ENCODE data around the gene BRICD5. TPM values are rescaled to one million over a fixed set of nuclear protein-coding genes. Genes with fewer than 3 reads are reported as not detected.

The BRICD5 gene
- total RNA-seq, 1 donor from 2014 or later, result 0.53 TPM

DNA sequence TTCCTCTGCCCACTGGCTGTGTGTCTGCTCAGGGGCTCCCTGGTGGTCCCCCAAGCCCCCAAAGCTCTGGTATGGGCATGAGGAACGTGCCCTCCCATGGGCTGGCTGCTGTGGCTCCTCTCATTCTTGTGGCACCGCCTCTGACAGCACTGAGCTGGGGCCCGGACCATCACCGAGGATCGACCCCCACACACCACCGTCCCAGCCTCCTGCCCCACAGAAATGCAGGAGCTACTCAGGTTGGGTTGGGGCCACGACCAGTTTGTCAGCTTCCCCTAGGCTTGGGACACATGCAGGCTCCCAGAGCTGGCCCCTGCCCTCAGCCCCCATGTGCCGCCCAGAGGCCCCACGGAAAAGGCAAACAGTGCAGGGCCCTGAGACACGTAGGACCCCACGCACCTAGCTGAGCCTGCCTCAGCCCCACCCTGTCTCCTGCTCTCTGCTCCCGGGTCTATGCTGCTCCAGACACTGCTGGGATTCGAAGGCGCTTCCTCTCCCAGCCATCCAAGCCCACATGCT lies 11.0 kb downstream of the BRICD5 start:
- FAIRE-seq (no peak), DNase-seq (ENCODE audit: low read depth) (no peak)
- TF ChIP-seq, protein P1, sequence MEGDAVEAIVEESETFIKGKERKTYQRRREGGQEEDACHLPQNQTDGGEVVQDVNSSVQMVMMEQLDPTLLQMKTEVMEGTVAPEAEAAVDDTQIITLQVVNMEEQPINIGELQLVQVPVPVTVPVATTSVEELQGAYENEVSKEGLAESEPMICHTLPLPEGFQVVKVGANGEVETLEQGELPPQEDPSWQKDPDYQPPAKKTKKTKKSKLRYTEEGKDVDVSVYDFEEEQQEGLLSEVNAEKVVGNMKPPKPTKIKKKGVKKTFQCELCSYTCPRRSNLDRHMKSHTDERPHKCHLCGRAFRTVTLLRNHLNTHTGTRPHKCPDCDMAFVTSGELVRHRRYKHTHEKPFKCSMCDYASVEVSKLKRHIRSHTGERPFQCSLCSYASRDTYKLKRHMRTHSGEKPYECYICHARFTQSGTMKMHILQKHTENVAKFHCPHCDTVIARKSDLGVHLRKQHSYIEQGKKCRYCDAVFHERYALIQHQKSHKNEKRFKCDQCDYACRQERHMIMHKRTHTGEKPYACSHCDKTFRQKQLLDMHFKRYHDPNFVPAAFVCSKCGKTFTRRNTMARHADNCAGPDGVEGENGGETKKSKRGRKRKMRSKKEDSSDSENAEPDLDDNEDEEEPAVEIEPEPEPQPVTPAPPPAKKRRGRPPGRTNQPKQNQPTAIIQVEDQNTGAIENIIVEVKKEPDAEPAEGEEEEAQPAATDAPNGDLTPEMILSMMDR (IDR thresholded peaks at IDR 0.05; ENCODE audit: insufficient read depth, low read length, severe bottlenecking), result no peak

DNA sequence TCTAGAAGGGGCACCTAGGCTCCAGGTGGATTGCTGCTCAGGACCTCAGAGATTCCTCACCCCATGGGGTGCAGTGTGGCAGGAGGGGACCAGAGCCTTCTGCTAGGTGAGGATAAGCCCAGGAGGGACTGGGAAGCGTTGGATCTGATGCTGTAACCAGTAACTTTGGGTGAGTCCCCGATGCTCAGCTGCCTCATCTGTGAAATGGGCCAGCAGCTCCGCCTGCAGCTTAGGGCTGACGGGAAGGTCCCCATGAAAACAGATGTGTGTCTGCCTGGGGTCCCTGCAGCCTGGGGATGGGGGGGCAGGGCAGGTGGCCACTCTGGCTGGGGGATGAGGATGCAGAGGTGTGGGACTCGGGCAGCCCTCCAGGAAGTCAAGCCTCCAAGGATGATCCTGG lies 11.6 kb downstream of the BRICD5 start:
- no peaks in the 10 kb centered on the region for H3K36me3 ChIP-seq (ENCODE audit: control insufficient read depth, insufficient read depth, low read length)
- H3K4me3 ChIP-seq (ENCODE audit: low read depth, low read length), result no peak overlapping the region
- TF ChIP-seq, protein P1 (IDR thresholded peaks at IDR 0.05; ENCODE audit: insufficient read depth, low read length, severe bottlenecking), result no peak
- no peak for FAIRE-seq
- no peak for DNase-seq (ENCODE audit: low read depth)
- H3K27me3 ChIP-seq (ENCODE audit: control insufficient read depth, insufficient read depth, low read length), result peaks cover 4% of the 10 kb centered on the region

More for the DNA sequence above, 11.0 kb downstream of the BRICD5 start:
- peaks cover 4% of the 10 kb centered on the region for H3K27me3 ChIP-seq (ENCODE audit: control insufficient read depth, insufficient read depth, low read length)
- no peak overlapping the region for H3K4me3 ChIP-seq (ENCODE audit: low read depth, low read length)
- H3K36me3 ChIP-seq (ENCODE audit: control insufficient read depth, insufficient read depth, low read length), result no peaks in the 10 kb centered on the region

DNA sequence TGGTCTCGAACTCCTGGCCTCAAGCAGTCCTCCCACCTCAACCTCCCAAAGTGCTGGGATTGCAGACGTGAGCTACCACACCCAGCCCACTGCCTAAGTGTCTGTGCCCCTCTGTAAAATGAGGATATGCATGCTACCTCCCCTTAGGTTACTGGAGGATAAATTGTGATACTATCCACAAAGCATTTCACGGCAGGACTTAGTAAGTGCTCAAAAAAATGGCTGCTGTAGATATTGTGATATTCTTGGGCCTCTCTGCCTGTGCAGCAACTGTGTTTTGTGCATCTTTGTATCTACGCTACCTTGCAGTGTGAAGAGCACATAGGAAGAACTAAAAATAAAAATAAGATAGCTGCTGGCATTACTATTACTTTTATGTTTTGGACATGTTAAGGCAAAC lies 12.4 kb downstream of the BRICD5 start:
- FAIRE-seq, result no peak
- DNase-seq (ENCODE audit: low read depth), result no peak
- no peaks in the 10 kb centered on the region for H3K36me3 ChIP-seq (ENCODE audit: control insufficient read depth, insufficient read depth, low read length)
- H3K4me3 ChIP-seq (ENCODE audit: low read depth, low read length), result no peak overlapping the region
- peaks cover 4% of the 10 kb centered on the region for H3K27me3 ChIP-seq (ENCODE audit: control insufficient read depth, insufficient read depth, low read length)
- TF ChIP-seq, protein P1 (IDR thresholded peaks at IDR 0.05; ENCODE audit: insufficient read depth, low read length, severe bottlenecking), result no peak

DNA sequence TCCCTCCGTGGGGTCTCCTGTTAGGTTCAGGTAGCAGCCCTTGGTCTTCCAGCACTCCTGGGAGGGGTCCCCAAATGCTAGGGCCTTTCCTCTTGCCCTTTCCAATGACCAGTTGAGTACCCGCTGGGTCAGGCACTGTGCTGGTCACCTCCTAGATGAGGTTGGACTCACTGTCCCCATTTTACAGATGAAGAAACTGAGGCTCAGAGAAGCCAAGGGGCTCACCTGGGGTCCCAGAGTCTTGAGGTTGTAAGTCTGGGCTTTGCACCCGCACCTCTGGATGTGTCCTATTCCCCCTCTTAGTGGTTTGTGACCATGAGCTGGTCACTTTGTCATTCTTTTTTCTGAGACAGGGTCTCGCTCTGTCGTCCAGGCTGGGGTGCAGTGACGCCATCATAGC lies 12.9 kb downstream of the BRICD5 start:
- TF ChIP-seq, protein P1 (IDR thresholded peaks at IDR 0.05; ENCODE audit: insufficient read depth, low read length, severe bottlenecking), result no peak
- DNase-seq (ENCODE audit: low read depth), result no peak
- Histone ChIP-seq H3K4me3 (ENCODE audit: low read depth, low read length) (no peak overlapping the region), H3K27me3 (ENCODE audit: control insufficient read depth, insufficient read depth, low read length) (peaks cover 4% of the 10 kb centered on the region), H3K36me3 (ENCODE audit: control insufficient read depth, insufficient read depth, low read length) (no peaks in the 10 kb centered on the region)
- FAIRE-seq, result no peak

DNA sequence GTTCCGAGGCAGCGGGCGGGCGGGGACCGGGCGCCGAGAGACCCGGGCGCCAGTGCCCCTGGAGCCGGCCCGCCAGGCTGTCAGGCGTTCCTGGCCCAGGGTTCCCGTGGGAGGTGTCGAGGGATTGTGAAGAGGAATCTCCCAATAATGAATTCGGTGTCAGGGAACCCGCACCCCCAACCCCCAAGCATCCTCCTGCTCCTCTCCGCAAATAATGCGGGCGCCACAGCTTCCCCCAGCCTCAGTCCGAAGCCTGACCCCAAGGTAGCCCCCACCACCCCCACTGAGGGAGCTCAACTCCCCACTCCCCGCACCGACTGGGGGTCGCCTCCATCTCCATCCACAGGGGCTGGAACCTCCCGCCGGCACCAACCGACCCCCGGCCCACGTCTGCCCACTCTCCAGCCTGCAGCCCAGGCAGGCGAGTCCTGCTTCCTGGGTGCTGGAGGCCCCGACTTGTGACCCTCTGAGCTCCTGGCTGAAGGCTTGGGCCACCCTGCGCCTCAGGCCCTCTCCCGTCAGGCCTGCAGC lies 13.6 kb downstream of the BRICD5 start:
- TF ChIP-seq, protein P1 (IDR thresholded peaks at IDR 0.05; ENCODE audit: insufficient read depth, low read length, severe bottlenecking), result no peak

More for the DNA sequence above, 13.6 kb downstream of the BRICD5 start:
- FAIRE-seq (no peak), DNase-seq (ENCODE audit: low read depth) (no peak)
- Histone ChIP-seq H3K4me3 (ENCODE audit: low read depth, low read length) (no peak overlapping the region), H3K36me3 (ENCODE audit: control insufficient read depth, insufficient read depth, low read length) (no peaks in the 10 kb centered on the region), H3K27me3 (ENCODE audit: control insufficient read depth, insufficient read depth, low read length) (peaks cover 4% of the 10 kb centered on the region)

Measured in bronchial epithelial cell (primary cell).